B cell (primary cell): Measurements from ENCODE around the gene LRP4. TPM values are rescaled to one million over a fixed set of nuclear protein-coding genes. Genes with fewer than 3 reads are reported as not detected.

Experiments
- ATAC-seq: fragments of 200-7000 bp; cut with Tn5 transposase; one replicate; pipeline ENCODE4 v1.10.0; 2021; ENCODE audit warnings: low read depth, mild to moderate bottlenecking, moderate number of reproducible peaks, moderate library complexity
- CTCF ChIA-PET: fragments of 350-600 bp; sonication (Branson Sonifier 250); formaldehyde crosslinking; loops from one replicate; lab custom pipeline; 2021; ENCODE audit warnings: antibody characterized with exemption, inconsistent platforms; lab: Charles Lee
- POLR2A ChIA-PET: fragments of 350-600 bp; sonication (Branson Sonifier 250); formaldehyde crosslinking; loops from one replicate; lab custom pipeline; 2021; ENCODE audit warnings: antibody characterized with exemption; lab: Charles Lee
- DNase-seq: peaks from one replicate; pipeline ENCODE4 v3.0.0; 2013
- H2AFZ ChIP-seq: 2 replicates; pipeline ENCODE4 v1.6.1; 2012; ENCODE audit warnings: mild to moderate bottlenecking, low read depth, low read length; ENCODE audit not compliant: insufficient read depth, poor library complexity, severe bottlenecking
- H3K27ac ChIP-seq, 2 donors: 1 replicate in 1 of 2; 2 replicates in 1 of 2; pipeline ENCODE4 v1.5.1; 2012 to 2013; ENCODE audit warnings: low read length in 2 of 2, mild to moderate bottlenecking in 2 of 2, moderate library complexity in 1 of 2
- H3K27me3 ChIP-seq, 4 experiments: fragments of 200-600 bp in 1 of 4; sonication (generic) in 1 of 4; replicated peaks in 1 of 4; 1 replicate in 2 of 4; 2 replicates in 2 of 4; pipeline versions ENCODE4 v1.6.1 to v1.7.0; 2013 to 2016; ENCODE audit warnings: low read length in 3 of 4, mild to moderate bottlenecking in 2 of 4, mixed read lengths in 1 of 4, moderate library complexity in 1 of 4; ENCODE audit not compliant: insufficient read depth in 4 of 4, control insufficient read depth in 3 of 4; ENCODE audit errors: control extremely low read depth in 1 of 4
- H3K36me3 ChIP-seq, 2 experiments: replicated peaks in 1 of 2; 1 replicate in 1 of 2; 2 replicates in 1 of 2; pipeline versions ENCODE4 v1.6.1 to v1.7.1; 2013; ENCODE audit warnings: low read length in 1 of 2; ENCODE audit not compliant: insufficient read depth in 2 of 2, control insufficient read depth in 1 of 2; ENCODE audit errors: control extremely low read depth in 1 of 2, extremely low read depth in 1 of 2
- H3K4me1 ChIP-seq, 2 donors: fragments of 200-600 bp in 1 of 2; sonication (generic) in 1 of 2; 1 replicate in 1 of 2; 2 replicates in 1 of 2; pipeline versions ENCODE4 v1.5.1 to v1.6.1; 2013 to 2017; ENCODE audit warnings: low read length in 2 of 2; ENCODE audit not compliant: control insufficient read depth in 2 of 2, insufficient read depth in 2 of 2
- H3K4me2 ChIP-seq: replicated peaks from 2 replicates; pipeline ENCODE3; 2012; ENCODE audit warnings: mild to moderate bottlenecking, low read depth, low read length; ENCODE audit not compliant: poor library complexity, severe bottlenecking
- H3K4me3 ChIP-seq, 5 experiments: fragments of 200-600 bp in 1 of 5; sonication (generic) in 1 of 5; 1 replicate in 3 of 5; 2 replicates in 2 of 5; pipeline versions ENCODE4 v1.5.1 to v1.7.0; 2011 to 2016; ENCODE audit warnings: low read length in 4 of 5, mild to moderate bottlenecking in 4 of 5, low read depth in 2 of 5, control low read depth in 1 of 5, moderate library complexity in 1 of 5; ENCODE audit not compliant: insufficient read depth in 1 of 5; ENCODE audit errors: control extremely low read depth in 1 of 5, extremely low read depth in 1 of 5
- H3K79me2 ChIP-seq: fragments of 200-600 bp; sonication (generic); one replicate; pipeline ENCODE4 v1.6.0; 2016; ENCODE audit warnings: low read length; ENCODE audit not compliant: control insufficient read depth, insufficient read depth
- H3K9ac ChIP-seq: fragments of 200-600 bp; sonication (generic); 2 replicates; pipeline ENCODE4 v1.6.1; 2017; ENCODE audit warnings: mild to moderate bottlenecking, low read length, moderate library complexity
- H3K9me3 ChIP-seq, 3 donors: one replicate each; pipeline versions ENCODE4 v1.6.1 to v1.7.1; 2013; ENCODE audit warnings: low read length in 2 of 3; ENCODE audit not compliant: control insufficient read depth in 2 of 3, insufficient read depth in 1 of 3; ENCODE audit errors: control extremely low read depth in 1 of 3
- H4K20me1 ChIP-seq: 2 replicates; pipeline ENCODE4 v1.6.0; 2012; ENCODE audit warnings: mild to moderate bottlenecking, low read length; ENCODE audit not compliant: insufficient read depth, control insufficient read depth, poor library complexity, severe bottlenecking
- H3K27ac Mint-ChIP-seq: one replicate; pipeline ENCODE4 v1.8.0; 2021; ENCODE audit warnings: mixed read lengths
- H3K27me3 Mint-ChIP-seq: one replicate; pipeline ENCODE4 v1.8.0; 2021; ENCODE audit warnings: mixed read lengths
- H3K4me1 Mint-ChIP-seq: one replicate; pipeline ENCODE4 v1.8.0; 2021; ENCODE audit warnings: mixed read lengths
- H3K4me3 Mint-ChIP-seq: one replicate; pipeline ENCODE4 v1.8.0; 2021; ENCODE audit warnings: mixed read lengths
- H3K9me3 Mint-ChIP-seq: one replicate; pipeline ENCODE4 v1.8.0; 2022; ENCODE audit warnings: mixed read lengths; ENCODE audit not compliant: insufficient read depth
- CTCF ChIP-seq: fragments of 200-600 bp; IDR thresholded peaks from one replicate; pipeline ENCODE4 v1.8.0; 2022; ENCODE audit warnings: antibody characterized with exemption, mild to moderate bottlenecking
- EZH2 ChIP-seq: IDR thresholded peaks from 2 replicates; pipeline ENCODE4 v1.6.1; 2012; ENCODE audit warnings: borderline replicate concordance, low read depth, mild to moderate bottlenecking, moderate library complexity, low read length; ENCODE audit not compliant: insufficient read depth, poor library complexity, severe bottlenecking
- whole genome bisulfite sequencing: methylation state at CpG from one replicate; pipeline ENCODE4 v1.1.5; 2013; ENCODE audit warnings: missing lambda C conversion rate; ENCODE audit not compliant: insufficient coverage; 5-methylcytosine and 5-hydroxymethylcytosine counted together
- intact Hi-C: fragments of 100-400 bp; cut with micrococcal nuclease; formaldehyde crosslinking; loops from one replicate; pipeline ENCODE4 v1.10.0; 2022
- polyA plus RNA-seq: library from polyadenylated mRNA; depleted of rRNA; stranded (reverse); fragments of >200 nt; gene quantifications from 2 replicates; pipeline ENCODE4 v1.2.3, GENCODE V29; 2012
- total RNA-seq, 2 donors: library from RNA; stranded (reverse); fragments of 120-200 nt in 1 of 2; gene quantifications; 1 replicate in 1 of 2; 2 replicates in 1 of 2; pipeline versions ENCODE4 v1.2.3 to v1.2.4, GENCODE V29; 2013 to 2022

Gene LRP4
- total and polyA plus RNA-seq, 2 donors (not counting 1 experiment from before 2014, with no cell fraction given), result not detected

DNA sequence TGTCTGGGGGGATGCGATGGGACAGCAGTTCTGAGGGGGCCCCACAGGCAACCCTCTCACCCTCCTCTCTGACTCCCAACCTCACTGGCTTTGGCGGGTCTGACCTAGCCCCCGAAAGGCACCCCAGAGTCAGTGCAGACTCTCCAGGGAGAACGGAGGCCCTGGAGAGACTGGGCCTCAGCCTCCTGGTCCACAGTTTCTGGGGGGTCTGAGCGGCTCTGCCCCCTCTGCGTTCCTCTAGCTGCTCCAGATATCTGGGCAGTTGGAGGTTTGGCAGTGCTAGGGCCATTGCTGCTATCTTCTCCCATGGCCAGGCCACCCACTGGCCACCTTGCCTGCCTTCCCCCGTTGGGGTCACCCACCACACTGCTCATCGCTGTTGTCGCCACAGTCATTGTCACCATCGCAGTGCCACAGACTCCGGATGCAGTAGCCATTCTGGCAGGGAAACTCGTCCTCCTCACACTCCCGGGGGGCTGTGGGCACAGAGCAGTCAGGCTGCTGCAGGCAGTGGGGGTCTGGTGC, 18.8 kb downstream of the LRP4 start:
- TF ChIP-seq CTCF (no peak), EZH2 (no peak)
- CTCF ChIA-PET, result no interaction called here
- Mint-ChIP-seq H3K4me1 (no peaks in the 10 kb centered on the region), H3K27me3 (peaks cover 13% of the 10 kb centered on the region), H3K9me3 (no peaks in the 10 kb centered on the region), H3K4me3 (no peak overlapping the region), H3K27ac (no peak overlapping the region)
- Histone ChIP-seq H3K36me3 (no peaks in the 10 kb centered on the region), H3K9me3 (no peaks in the 10 kb centered on the region), H4K20me1 (no peaks in the 10 kb centered on the region), H3K9ac (no peak overlapping the region), H3K27ac (no peak overlapping the region), H2AFZ (no peak overlapping the region), H3K27me3 (no peaks in the 10 kb centered on the region), H3K4me1 (no peaks in the 10 kb centered on the region), H3K79me2 (no peaks in the 10 kb centered on the region), H3K4me3 (no peak overlapping the region), H3K4me2 (no peak overlapping the region)
- no peak for ATAC-seq
- no peak for DNase-seq
- intact Hi-C loops, result no loop called here
- 95% methylated on average over 13 of the region's 13 CpGs for WGBS
- POLR2A ChIA-PET, result no interaction called here

- no peaks in the 10 kb centered on the region for H3K27me3 ChIP-seq
- H2AFZ ChIP-seq, result no peak overlapping the region
- Mint-ChIP-seq H3K27me3 (peaks cover 10% of the 10 kb centered on the region), H3K4me1 (no peaks in the 10 kb centered on the region), H3K4me3 (no peak overlapping the region), H3K9me3 (no peaks in the 10 kb centered on the region), H3K27ac (no peak overlapping the region)
- H3K4me2 ChIP-seq, result no peak overlapping the region
- POLR2A ChIA-PET, result no interaction called here
- H3K4me1 ChIP-seq, result no peaks in the 10 kb centered on the region
- intact Hi-C loops, result no loop called here
- no peak overlapping the region for H3K9ac ChIP-seq
- DNase-seq, result no peak
- no peak for ATAC-seq
- TF ChIP-seq EZH2 (no peak), CTCF (no peak)
- no peak overlapping the region for H3K27ac ChIP-seq
- H3K4me3 ChIP-seq, result no peak overlapping the region
- H4K20me1 ChIP-seq, result no peaks in the 10 kb centered on the region
- 97% methylated on average over 16 of the region's 17 CpGs for WGBS
- H3K36me3 ChIP-seq, result no peaks in the 10 kb centered on the region
- no peaks in the 10 kb centered on the region for H3K9me3 ChIP-seq
- CTCF ChIA-PET, result no interaction called here
- no peaks in the 10 kb centered on the region for H3K79me2 ChIP-seq
Observed at GRCh38 chr11:46898396-46899095, 19.8 kb downstream of the LRP4 start.
